Mesendoderm (in vitro differentiated cells): ENCODE measurements around the gene PDE6C.

Experiments used
- DNase-seq: peaks from one replicate; pipeline ENCODE4 v3.0.0; 2013
- H2AK5ac ChIP-seq: 2 replicates; pipeline ENCODE4 v1.6.1; 2013; ENCODE audit warnings: low read length, inconsistent platforms
- H2BK120ac ChIP-seq: 2 replicates; pipeline ENCODE4 v1.6.1; 2013; ENCODE audit warnings: low read depth, mild to moderate bottlenecking, low read length, moderate library complexity, mixed read lengths
- H2BK15ac ChIP-seq: replicated peaks from 2 replicates; pipeline ENCODE4 v1.6.1; 2013; ENCODE audit warnings: low read depth, mild to moderate bottlenecking, moderate library complexity
- H2BK5ac ChIP-seq: 2 replicates; pipeline ENCODE4 v1.6.1; 2013; ENCODE audit warnings: low read length, inconsistent platforms
- H3K18ac ChIP-seq: 2 replicates; pipeline ENCODE4 v1.6.1; 2013; ENCODE audit warnings: mild to moderate bottlenecking, low read length, mixed read lengths
- H3K23ac ChIP-seq: one replicate; pipeline ENCODE4 v1.6.1; 2013; ENCODE audit warnings: low read length
- H3K27ac ChIP-seq: 2 replicates; pipeline ENCODE4 v1.5.1; 2013; ENCODE audit warnings: low read depth, mild to moderate bottlenecking, inconsistent platforms, low read length, moderate library complexity
- H3K27me3 ChIP-seq: 2 replicates; pipeline ENCODE4 v1.6.1; 2013; ENCODE audit warnings: low read length, control low read depth, mild to moderate bottlenecking, inconsistent platforms; ENCODE audit not compliant: insufficient read depth, poor library complexity
- H3K36me3 ChIP-seq: 2 replicates; pipeline ENCODE4 v1.6.1; 2013; ENCODE audit warnings: low read length, inconsistent platforms; ENCODE audit not compliant: control insufficient read depth, insufficient read depth
- H3K4ac ChIP-seq: one replicate; pipeline ENCODE4 v1.6.1; 2013; ENCODE audit warnings: low read depth, mild to moderate bottlenecking, low read length, moderate library complexity
- H3K4me1 ChIP-seq: 2 replicates; pipeline ENCODE4 v1.6.1; 2013; ENCODE audit warnings: low read depth, low read length, inconsistent platforms; ENCODE audit not compliant: control insufficient read depth
- H3K4me2 ChIP-seq: 2 replicates; pipeline ENCODE4 v1.6.1; 2013; ENCODE audit warnings: low read length
- H3K4me3 ChIP-seq: 2 replicates; pipeline ENCODE4 v1.5.1; 2013; ENCODE audit warnings: mild to moderate bottlenecking, low read length
- H3K56ac ChIP-seq: one replicate; pipeline ENCODE4 v1.6.1; 2013; ENCODE audit warnings: low read length
- H3K79me1 ChIP-seq: 2 replicates; pipeline ENCODE4 v1.6.1; 2013; ENCODE audit warnings: low read length, inconsistent platforms
- H3K79me2 ChIP-seq: 2 replicates; pipeline ENCODE4 v1.6.1; 2013; ENCODE audit warnings: mild to moderate bottlenecking, low read length; ENCODE audit not compliant: control insufficient read depth, insufficient read depth
- H3K9ac ChIP-seq: 2 replicates; pipeline ENCODE4 v1.6.1; 2013; ENCODE audit warnings: low read length, inconsistent platforms
- H4K5ac ChIP-seq: one replicate; pipeline ENCODE4 v1.6.1; 2013; ENCODE audit warnings: low read length
- H4K8ac ChIP-seq: one replicate; pipeline ENCODE4 v1.6.1; 2013; ENCODE audit warnings: low read depth, mild to moderate bottlenecking, control low read depth, low read length, moderate library complexity
- WGBS: extraction: QIAGEN DNeasy Blood & Tissue Kit; methylation state at CpG from one replicate; pipeline ENCODE4 v1.1.7; 2013; ENCODE audit warnings: low lambda C conversion rate, missing lambda C conversion rate; ENCODE audit not compliant: insufficient coverage; ENCODE audit errors: extremely low coverage; 5-methylcytosine and 5-hydroxymethylcytosine counted together

Gene PDE6C

GRCh38 chr10:93600446-93601145, 11.7 kb upstream of the PDE6C start:
- peak; percentile 18 for DNase-seq
- no peak overlapping the region for H3K4ac ChIP-seq
- no peak overlapping the region for H2AK5ac ChIP-seq
- no peak overlapping the region for H3K27ac ChIP-seq
- H3K56ac ChIP-seq: peak overlapping the region; percentile 72
- H4K8ac ChIP-seq: no peak overlapping the region
- H3K79me1 ChIP-seq: no peaks in the 10 kb centered on the region
- H3K4me2 ChIP-seq: peak overlapping the region; percentile 41
- H3K18ac ChIP-seq: no peak overlapping the region
- peaks cover 2% of the 10 kb centered on the region for H3K4me1 ChIP-seq
- H2BK5ac ChIP-seq: no peak overlapping the region
- no peak overlapping the region for H2BK15ac ChIP-seq
- peak overlapping the region; percentile 18 for H3K23ac ChIP-seq
- H3K27me3 ChIP-seq: peaks cover 20% of the 10 kb centered on the region
- no peaks in the 10 kb centered on the region for H3K36me3 ChIP-seq
- no CpG with 5 or more reads among the region's 60 CpGs for WGBS
- H4K5ac ChIP-seq: no peak overlapping the region
- H2BK120ac ChIP-seq: no peak overlapping the region
- no peak overlapping the region for H3K4me3 ChIP-seq
- no peak overlapping the region for H3K9ac ChIP-seq
- no peaks in the 10 kb centered on the region for H3K79me2 ChIP-seq

GRCh38 chr10:93601146-93601773, 11.1 kb upstream of the PDE6C start, which contains the start of gene RBP4:
Gene RBP4, minus strand, starts transcription at chr10:93601235. Its CDS starts 207 bp downstream, at chr10:93601028.
- Histone ChIP-seq H4K5ac (no peak within 1 kb of the TSS), H3K4ac (peak within 1 kb of the TSS; percentile 36), H3K4me1 (peaks cover 2% of the 10 kb centered on the region), H2BK15ac (no peak within 1 kb of the TSS), H2BK5ac (no peak within 1 kb of the TSS), H3K4me3 (peak within 1 kb of the TSS; percentile 24), H3K23ac (peak within 1 kb of the TSS; percentile 76), H2AK5ac (no peak within 1 kb of the TSS), H2BK120ac (no peak within 1 kb of the TSS), H3K9ac (peak within 1 kb of the TSS; percentile 59), H3K79me1 (no peaks in the 10 kb centered on the region), H3K79me2 (no peaks in the 10 kb centered on the region), H3K18ac (no peak within 1 kb of the TSS), H4K8ac (no peak within 1 kb of the TSS), H3K27ac (no peak within 1 kb of the TSS), H3K27me3 (peaks cover 20% of the 10 kb centered on the region), H3K4me2 (peak within 1 kb of the TSS; percentile 83), H3K56ac (peak within 1 kb of the TSS; percentile 72), H3K36me3 (no peaks in the 10 kb centered on the region)
- WGBS: no CpG with 5 or more reads among the region's 63 CpGs
- DNase-seq: no peak

GRCh38 chr10:93601774-93602162, 10.6 kb upstream of the PDE6C start:
- Histone ChIP-seq H3K36me3 (no peaks in the 10 kb centered on the region), H3K79me1 (no peaks in the 10 kb centered on the region), H3K18ac (no peak overlapping the region), H3K4ac (no peak overlapping the region), H4K5ac (no peak overlapping the region), H3K4me1 (peaks cover 2% of the 10 kb centered on the region), H3K79me2 (no peaks in the 10 kb centered on the region), H3K23ac (no peak overlapping the region), H2AK5ac (no peak overlapping the region), H2BK120ac (no peak overlapping the region), H2BK15ac (no peak overlapping the region), H3K27ac (no peak overlapping the region), H3K27me3 (peaks cover 20% of the 10 kb centered on the region), H2BK5ac (no peak overlapping the region), H3K9ac (no peak overlapping the region), H4K8ac (no peak overlapping the region), H3K4me3 (no peak overlapping the region), H3K4me2 (no peak overlapping the region), H3K56ac (no peak overlapping the region)
- no peak for DNase-seq
- no CpG with 5 or more reads among the region's 7 CpGs for WGBS

GRCh38 chr10:93603023-93603422, 9.3 kb upstream of the PDE6C start:
- Histone ChIP-seq H3K36me3 (no peaks in the 10 kb centered on the region), H3K4me3 (no peak overlapping the region), H3K27ac (no peak overlapping the region), H3K56ac (no peak overlapping the region), H4K8ac (no peak overlapping the region), H2AK5ac (no peak overlapping the region), H4K5ac (no peak overlapping the region), H3K4ac (no peak overlapping the region), H2BK120ac (no peak overlapping the region), H3K27me3 (peaks cover 20% of the 10 kb centered on the region), H3K4me2 (no peak overlapping the region), H3K23ac (no peak overlapping the region), H3K4me1 (peaks cover 2% of the 10 kb centered on the region), H3K79me1 (no peaks in the 10 kb centered on the region), H3K79me2 (no peaks in the 10 kb centered on the region), H3K18ac (no peak overlapping the region), H3K9ac (no peak overlapping the region), H2BK5ac (no peak overlapping the region), H2BK15ac (no peak overlapping the region)
- DNase-seq: no peak
- WGBS: no CpG with 5 or more reads among the region's 2 CpGs

- DNase-seq: no peak
Observed at GRCh38 chr10:93604146-93604545, 8.2 kb upstream of the PDE6C start.

More at GRCh38 chr10:93604146-93604545, 8.2 kb upstream of the PDE6C start:
- peaks cover 20% of the 10 kb centered on the region for H3K27me3 ChIP-seq
- no peak overlapping the region for H3K27ac ChIP-seq
- H2BK120ac ChIP-seq: no peak overlapping the region
- H4K8ac ChIP-seq: no peak overlapping the region
- H2BK5ac ChIP-seq: no peak overlapping the region
- no peaks in the 10 kb centered on the region for H3K79me2 ChIP-seq
- no peaks in the 10 kb centered on the region for H3K79me1 ChIP-seq
- H2BK15ac ChIP-seq: no peak overlapping the region
- peaks cover 2% of the 10 kb centered on the region for H3K4me1 ChIP-seq
- no peak overlapping the region for H3K4me2 ChIP-seq
- H3K18ac ChIP-seq: no peak overlapping the region
- no peak overlapping the region for H3K56ac ChIP-seq
- H3K36me3 ChIP-seq: no peaks in the 10 kb centered on the region
- H2AK5ac ChIP-seq: no peak overlapping the region
- no CpG with 5 or more reads among the region's 2 CpGs for WGBS
- no peak overlapping the region for H3K9ac ChIP-seq
- no peak overlapping the region for H3K4ac ChIP-seq
- H4K5ac ChIP-seq: no peak overlapping the region
- no peak overlapping the region for H3K4me3 ChIP-seq
- no peak overlapping the region for H3K23ac ChIP-seq
